Astrocyte (in vitro differentiated cells and primary cell): ENCODE data around the gene NCOA7.

ENCODE experiments used
- EZH2 ChIP-seq: IDR thresholded peaks from 2 replicates; pipeline ENCODE4 v1.6.1; 2012; ENCODE audit warnings: mild to moderate bottlenecking, low read length, inconsistent platforms; ENCODE audit not compliant: insufficient read depth
- TF ChIP-seq, protein P1 (sequence below): IDR thresholded peaks from 2 replicates; pipeline ENCODE4 v1.5.1; 2011; ENCODE audit warnings: low read depth, mild to moderate bottlenecking, inconsistent platforms, low read length, moderate library complexity; ENCODE audit not compliant: insufficient read depth

DNA sequence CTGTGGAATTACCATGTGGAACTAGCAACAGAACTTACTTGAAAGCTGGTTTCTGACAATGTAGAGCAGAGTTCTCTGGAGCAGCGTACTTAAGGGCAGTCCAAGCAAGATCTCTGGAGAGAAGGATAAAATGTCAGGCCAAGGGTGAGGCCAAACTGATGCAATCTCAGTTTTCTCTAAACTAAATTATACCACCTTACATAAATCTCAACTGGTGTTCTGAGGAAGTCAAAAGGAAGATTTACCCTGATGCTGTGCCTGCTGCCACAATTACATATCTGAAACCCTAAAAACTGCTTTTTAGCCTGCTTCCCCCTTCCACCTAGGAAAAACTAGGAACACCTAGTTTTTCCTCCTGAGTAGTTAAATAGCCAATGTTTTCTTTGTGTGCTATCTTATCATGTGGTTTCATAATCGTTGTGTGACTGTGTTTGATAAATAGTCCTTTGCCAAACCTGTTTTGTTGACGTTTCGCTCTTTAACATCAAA lies 28.1 kb downstream of the NCOA7 start:
- TF ChIP-seq, protein P1, sequence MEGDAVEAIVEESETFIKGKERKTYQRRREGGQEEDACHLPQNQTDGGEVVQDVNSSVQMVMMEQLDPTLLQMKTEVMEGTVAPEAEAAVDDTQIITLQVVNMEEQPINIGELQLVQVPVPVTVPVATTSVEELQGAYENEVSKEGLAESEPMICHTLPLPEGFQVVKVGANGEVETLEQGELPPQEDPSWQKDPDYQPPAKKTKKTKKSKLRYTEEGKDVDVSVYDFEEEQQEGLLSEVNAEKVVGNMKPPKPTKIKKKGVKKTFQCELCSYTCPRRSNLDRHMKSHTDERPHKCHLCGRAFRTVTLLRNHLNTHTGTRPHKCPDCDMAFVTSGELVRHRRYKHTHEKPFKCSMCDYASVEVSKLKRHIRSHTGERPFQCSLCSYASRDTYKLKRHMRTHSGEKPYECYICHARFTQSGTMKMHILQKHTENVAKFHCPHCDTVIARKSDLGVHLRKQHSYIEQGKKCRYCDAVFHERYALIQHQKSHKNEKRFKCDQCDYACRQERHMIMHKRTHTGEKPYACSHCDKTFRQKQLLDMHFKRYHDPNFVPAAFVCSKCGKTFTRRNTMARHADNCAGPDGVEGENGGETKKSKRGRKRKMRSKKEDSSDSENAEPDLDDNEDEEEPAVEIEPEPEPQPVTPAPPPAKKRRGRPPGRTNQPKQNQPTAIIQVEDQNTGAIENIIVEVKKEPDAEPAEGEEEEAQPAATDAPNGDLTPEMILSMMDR = no peak
- no peak for TF ChIP-seq EZH2
